GM23338 (cell line): Measurements from ENCODE around the gene PSMG2. TPM values are rescaled to one million over a fixed set of nuclear protein-coding genes. Genes with fewer than 3 reads are reported as not detected.
A peak's percentile ranks its signal among the peaks of the same experiment; 100 is the strongest.

Source experiments
- ATAC-seq: fragments of 200-7000 bp; cut with Tn5 transposase; 3 replicates; pipeline ENCODE4 v1.9.1; 2020
- DNase-seq: peaks from one replicate; pipeline ENCODE4 v3.0.0-alpha.2; 2015; ENCODE audit warnings: low spot score
- H2AFZ ChIP-seq: fragments of 200-600 bp; sonication (generic); 2 replicates; pipeline ENCODE4 v1.8.0; 2016; ENCODE audit warnings: antibody characterized with exemption, mild to moderate bottlenecking, moderate library complexity
- H3F3A ChIP-seq: fragments of 200-600 bp; sonication (generic); replicated peaks from 2 replicates; pipeline ENCODE4 v1.8.0; 2017; ENCODE audit warnings: antibody characterized with exemption, mixed run types, low read depth
- H3K27ac ChIP-seq: fragments of 200-600 bp; sonication (generic); 2 replicates; pipeline ENCODE4 v1.6.1; 2016; ENCODE audit warnings: low read depth
- H3K27me3 ChIP-seq: fragments of 200-600 bp; sonication (generic); 2 replicates; pipeline ENCODE4 v1.8.0; 2016; ENCODE audit warnings: mild to moderate bottlenecking, mixed run types, moderate library complexity; ENCODE audit not compliant: insufficient read depth
- H3K36me3 ChIP-seq: fragments of 200-600 bp; sonication (generic); 2 replicates; pipeline ENCODE4 v1.8.0; 2016; ENCODE audit warnings: mild to moderate bottlenecking; ENCODE audit not compliant: insufficient read depth
- H3K4me1 ChIP-seq: fragments of 200-600 bp; sonication (generic); 2 replicates; pipeline ENCODE4 v1.8.0; 2016; ENCODE audit warnings: mild to moderate bottlenecking, moderate library complexity; ENCODE audit not compliant: insufficient read depth
- H3K4me2 ChIP-seq: fragments of 200-600 bp; sonication (generic); 2 replicates; pipeline ENCODE4 v1.7.1; 2017; ENCODE audit warnings: mixed run types
- H3K4me3 ChIP-seq: fragments of 200-600 bp; sonication (generic); 2 replicates; pipeline ENCODE4 v1.6.1; 2016; ENCODE audit warnings: mixed run types
- H3K79me2 ChIP-seq: fragments of 200-600 bp; sonication (generic); replicated peaks from 2 replicates; pipeline ENCODE4 v1.8.0; 2017; ENCODE audit warnings: mild to moderate bottlenecking; ENCODE audit not compliant: insufficient read depth
- H3K9me2 ChIP-seq: fragments of 200-600 bp; sonication (generic); 2 replicates; pipeline ENCODE4 v1.8.0; 2017; ENCODE audit not compliant: insufficient read depth
- H4K20me1 ChIP-seq: fragments of 200-600 bp; sonication (generic); replicated peaks from 2 replicates; pipeline ENCODE4 v1.8.0; 2017; ENCODE audit warnings: mild to moderate bottlenecking; ENCODE audit not compliant: insufficient read depth
- H3K27ac Mint-ChIP-seq: 2 replicates; pipeline ENCODE4 v1.8.0; 2020; ENCODE audit warnings: inconsistent platforms, mild to moderate bottlenecking, moderate library complexity, mixed read lengths
- H3K27me3 Mint-ChIP-seq: 3 replicates; pipeline ENCODE4 v1.8.0; 2022; ENCODE audit warnings: low read depth, mild to moderate bottlenecking, moderate library complexity, mixed read lengths, inconsistent platforms; ENCODE audit not compliant: insufficient read depth, poor library complexity
- H3K36me3 Mint-ChIP-seq: 3 replicates; pipeline ENCODE4 v1.8.0; 2021; ENCODE audit warnings: low read depth, mild to moderate bottlenecking, inconsistent platforms, moderate library complexity, mixed read lengths
- H3K4me1 Mint-ChIP-seq: 3 replicates; pipeline ENCODE4 v1.8.0; 2020; ENCODE audit warnings: mild to moderate bottlenecking, inconsistent platforms, mixed read lengths
- H3K4me3 Mint-ChIP-seq: 3 replicates; pipeline ENCODE4 v1.8.0; 2021; ENCODE audit warnings: moderate library complexity, mild to moderate bottlenecking, inconsistent platforms, mixed read lengths
- H3K9me3 Mint-ChIP-seq: 3 replicates; pipeline ENCODE4 v1.8.0; 2020; ENCODE audit warnings: moderate library complexity, mild to moderate bottlenecking, inconsistent platforms, mixed read lengths
- CREB1 ChIP-seq: fragments of 250-450 bp; sonication (Bioruptor Pico); IDR thresholded peaks from 2 replicates; pipeline ENCODE4 v1.5.0; 2020; ENCODE audit warnings: low read depth, mild to moderate bottlenecking, moderate library complexity
- ETS1 ChIP-seq: IDR thresholded peaks from 2 replicates; pipeline ENCODE4 v1.6.1; 2016; ENCODE audit warnings: antibody characterized with exemption
- POLR2AphosphoS5 ChIP-seq: IDR thresholded peaks from 2 replicates; pipeline ENCODE4 v1.6.1; 2016; ENCODE audit warnings: antibody characterized with exemption, low read depth
- long read RNA-seq: library from polyadenylated mRNA; unstranded; transcript quantifications from one replicate; pipeline ENCODE4 v2.0.0, GENCODE V29; 2020; ENCODE audit not compliant: unreplicated experiment
- polyA plus RNA-seq: library from polyadenylated mRNA; unstranded; fragments of >200 nt; fragmentation: Nextera tagmentation; extraction: Ambion mirVana; gene quantifications from 2 replicates; pipeline ENCODE4 v1.2.1, GENCODE V29; 2016
- total RNA-seq: library from RNA; depleted of rRNA; stranded (reverse); fragments of >200 nt; shearing (Covaris generic); gene quantifications from 2 replicates; pipeline ENCODE4 v1.2.3, GENCODE V29; 2014; rRNA removed
- TF ChIP-seq, protein P1 (sequence below): fragments of 250-450 bp; sonication (Bioruptor Pico); IDR thresholded peaks from 2 replicates; pipeline ENCODE4 v1.5.0; 2020; ENCODE audit warnings: mild to moderate bottlenecking, moderate library complexity

The PSMG2 gene, protein sequence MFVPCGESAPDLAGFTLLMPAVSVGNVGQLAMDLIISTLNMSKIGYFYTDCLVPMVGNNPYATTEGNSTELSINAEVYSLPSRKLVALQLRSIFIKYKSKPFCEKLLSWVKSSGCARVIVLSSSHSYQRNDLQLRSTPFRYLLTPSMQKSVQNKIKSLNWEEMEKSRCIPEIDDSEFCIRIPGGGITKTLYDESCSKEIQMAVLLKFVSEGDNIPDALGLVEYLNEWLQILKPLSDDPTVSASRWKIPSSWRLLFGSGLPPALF
- total RNA-seq = 87.8 and 93.9 TPM in 2 replicates
- polyA plus RNA-seq = 151 and 154 TPM in 2 replicates
- long read RNA-seq, transcript PSMG2-201 (7 exons, 1,686 nt) = major isoform, 46 of 53 reads
- long read RNA-seq, partial matches to known transcripts = 2 of 53 reads
- long read RNA-seq, other reads (novel, unspliced or antisense) = 4 of 53 reads

GRCh38 chr18:12702221-12703095 lies at the start of gene PSMG2, which contains the start of gene CEP76:
PSMG2 (plus strand) TSS chr18:12703042; CDS start chr18:12703108, 66 bp downstream.
CEP76 (minus strand) TSS chr18:12702723; CDS start chr18:12702548, 175 bp downstream.
- H3K27me3 Mint-ChIP-seq = peaks cover 8% of the 10 kb centered on the region
- ATAC-seq = peak; percentile 92
- peak within 1 kb of the TSS; percentile 100 for H3K27ac Mint-ChIP-seq
- H3K4me3 ChIP-seq = peak within 1 kb of the TSS; percentile 81
- H3K4me2 ChIP-seq = peak within 1 kb of the TSS; percentile 93
- DNase-seq = peak; percentile 90
- H3K79me2 ChIP-seq = peaks cover 67% of the 10 kb centered on the region
- peaks cover 23% of the 10 kb centered on the region for H3K4me1 Mint-ChIP-seq
- H2AFZ ChIP-seq = peak within 1 kb of the TSS; percentile 94
- TF ChIP-seq ETS1 (peak; percentile 61), CREB1 (CRISPR knock-in tag) (peak; percentile 75), POLR2AphosphoS5 (peak; percentile 73)
- TF ChIP-seq, protein P1, sequence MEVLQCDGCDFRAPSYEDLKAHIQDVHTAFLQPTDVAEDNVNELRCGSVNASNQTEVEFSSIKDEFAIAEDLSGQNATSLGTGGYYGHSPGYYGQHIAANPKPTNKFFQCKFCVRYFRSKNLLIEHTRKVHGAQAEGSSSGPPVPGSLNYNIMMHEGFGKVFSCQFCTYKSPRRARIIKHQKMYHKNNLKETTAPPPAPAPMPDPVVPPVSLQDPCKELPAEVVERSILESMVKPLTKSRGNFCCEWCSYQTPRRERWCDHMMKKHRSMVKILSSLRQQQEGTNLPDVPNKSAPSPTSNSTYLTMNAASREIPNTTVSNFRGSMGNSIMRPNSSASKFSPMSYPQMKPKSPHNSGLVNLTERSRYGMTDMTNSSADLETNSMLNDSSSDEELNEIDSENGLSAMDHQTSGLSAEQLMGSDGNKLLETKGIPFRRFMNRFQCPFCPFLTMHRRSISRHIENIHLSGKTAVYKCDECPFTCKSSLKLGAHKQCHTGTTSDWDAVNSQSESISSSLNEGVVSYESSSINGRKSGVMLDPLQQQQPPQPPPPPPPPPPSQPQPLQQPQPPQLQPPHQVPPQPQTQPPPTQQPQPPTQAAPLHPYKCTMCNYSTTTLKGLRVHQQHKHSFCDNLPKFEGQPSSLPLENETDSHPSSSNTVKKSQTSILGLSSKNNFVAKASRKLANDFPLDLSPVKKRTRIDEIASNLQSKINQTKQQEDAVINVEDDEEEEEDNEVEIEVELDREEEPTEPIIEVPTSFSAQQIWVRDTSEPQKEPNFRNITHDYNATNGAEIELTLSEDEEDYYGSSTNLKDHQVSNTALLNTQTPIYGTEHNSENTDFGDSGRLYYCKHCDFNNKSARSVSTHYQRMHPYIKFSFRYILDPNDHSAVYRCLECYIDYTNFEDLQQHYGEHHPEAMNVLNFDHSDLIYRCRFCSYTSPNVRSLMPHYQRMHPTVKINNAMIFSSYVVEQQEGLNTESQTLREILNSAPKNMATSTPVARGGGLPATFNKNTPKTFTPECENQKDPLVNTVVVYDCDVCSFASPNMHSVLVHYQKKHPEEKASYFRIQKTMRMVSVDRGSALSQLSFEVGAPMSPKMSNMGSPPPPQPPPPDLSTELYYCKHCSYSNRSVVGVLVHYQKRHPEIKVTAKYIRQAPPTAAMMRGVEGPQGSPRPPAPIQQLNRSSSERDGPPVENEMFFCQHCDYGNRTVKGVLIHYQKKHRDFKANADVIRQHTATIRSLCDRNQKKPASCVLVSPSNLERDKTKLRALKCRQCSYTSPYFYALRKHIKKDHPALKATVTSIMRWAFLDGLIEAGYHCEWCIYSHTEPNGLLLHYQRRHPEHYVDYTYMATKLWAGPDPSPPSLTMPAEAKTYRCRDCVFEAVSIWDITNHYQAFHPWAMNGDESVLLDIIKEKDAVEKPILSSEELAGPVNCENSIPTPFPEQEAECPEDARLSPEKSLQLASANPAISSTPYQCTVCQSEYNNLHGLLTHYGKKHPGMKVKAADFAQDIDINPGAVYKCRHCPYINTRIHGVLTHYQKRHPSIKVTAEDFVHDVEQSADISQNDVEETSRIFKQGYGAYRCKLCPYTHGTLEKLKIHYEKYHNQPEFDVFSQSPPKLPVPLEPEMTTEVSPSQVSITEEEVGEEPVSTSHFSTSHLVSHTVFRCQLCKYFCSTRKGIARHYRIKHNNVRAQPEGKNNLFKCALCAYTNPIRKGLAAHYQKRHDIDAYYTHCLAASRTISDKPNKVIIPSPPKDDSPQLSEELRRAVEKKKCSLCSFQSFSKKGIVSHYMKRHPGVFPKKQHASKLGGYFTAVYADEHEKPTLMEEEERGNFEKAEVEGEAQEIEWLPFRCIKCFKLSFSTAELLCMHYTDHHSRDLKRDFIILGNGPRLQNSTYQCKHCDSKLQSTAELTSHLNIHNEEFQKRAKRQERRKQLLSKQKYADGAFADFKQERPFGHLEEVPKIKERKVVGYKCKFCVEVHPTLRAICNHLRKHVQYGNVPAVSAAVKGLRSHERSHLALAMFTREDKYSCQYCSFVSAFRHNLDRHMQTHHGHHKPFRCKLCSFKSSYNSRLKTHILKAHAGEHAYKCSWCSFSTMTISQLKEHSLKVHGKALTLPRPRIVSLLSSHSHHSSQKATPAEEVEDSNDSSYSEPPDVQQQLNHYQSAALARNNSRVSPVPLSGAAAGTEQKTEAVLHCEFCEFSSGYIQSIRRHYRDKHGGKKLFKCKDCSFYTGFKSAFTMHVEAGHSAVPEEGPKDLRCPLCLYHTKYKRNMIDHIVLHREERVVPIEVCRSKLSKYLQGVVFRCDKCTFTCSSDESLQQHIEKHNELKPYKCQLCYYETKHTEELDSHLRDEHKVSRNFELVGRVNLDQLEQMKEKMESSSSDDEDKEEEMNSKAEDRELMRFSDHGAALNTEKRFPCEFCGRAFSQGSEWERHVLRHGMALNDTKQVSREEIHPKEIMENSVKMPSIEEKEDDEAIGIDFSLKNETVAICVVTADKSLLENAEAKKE (CRISPR knock-in tag) = no peak
- peaks cover 20% of the 10 kb centered on the region for H3K36me3 ChIP-seq
- H4K20me1 ChIP-seq = peaks cover 17% of the 10 kb centered on the region; the same call in 1 of the 2 replicates
- peaks cover 13% of the 10 kb centered on the region; the same call in 1 of the 2 replicates for H3K4me1 ChIP-seq
- peaks cover 11% of the 10 kb centered on the region; the same call in 1 of the 2 replicates for H3F3A ChIP-seq
- peaks cover 6% of the 10 kb centered on the region; the same call in 1 of the 3 replicates for H3K9me3 Mint-ChIP-seq
- no peaks in the 10 kb centered on the region for H3K9me2 ChIP-seq
- peak within 1 kb of the TSS; percentile 95 for H3K27ac ChIP-seq
- no peaks in the 10 kb centered on the region for H3K27me3 ChIP-seq
- peak within 1 kb of the TSS; percentile 95 for H3K4me3 Mint-ChIP-seq
- H3K36me3 Mint-ChIP-seq = peaks cover 33% of the 10 kb centered on the region
